B cell (primary cell): ENCODE results near the gene MYCBPAP. TPM values are rescaled to one million over a fixed set of nuclear protein-coding genes. Genes with fewer than 3 reads are reported as not detected.

ENCODE experiments used
- ATAC-seq: fragments of 200-7000 bp; cut with Tn5 transposase; one replicate; pipeline ENCODE4 v1.10.0; 2021; ENCODE audit warnings: low read depth, mild to moderate bottlenecking, moderate number of reproducible peaks, moderate library complexity
- CTCF ChIA-PET: fragments of 350-600 bp; sonication (Branson Sonifier 250); formaldehyde crosslinking; loops from one replicate; lab custom pipeline; 2021; ENCODE audit warnings: antibody characterized with exemption, inconsistent platforms; lab: Charles Lee
- POLR2A ChIA-PET: fragments of 350-600 bp; sonication (Branson Sonifier 250); formaldehyde crosslinking; loops from one replicate; lab custom pipeline; 2021; ENCODE audit warnings: antibody characterized with exemption; lab: Charles Lee
- DNase-seq: peaks from one replicate; pipeline ENCODE4 v3.0.0; 2013
- H2AFZ ChIP-seq: 2 replicates; pipeline ENCODE4 v1.6.1; 2012; ENCODE audit warnings: mild to moderate bottlenecking, low read depth, low read length; ENCODE audit not compliant: insufficient read depth, poor library complexity, severe bottlenecking
- H3K27ac ChIP-seq, 2 donors: 1 replicate in 1 of 2; 2 replicates in 1 of 2; pipeline ENCODE4 v1.5.1; 2012 to 2013; ENCODE audit warnings: low read length in 2 of 2, mild to moderate bottlenecking in 2 of 2, moderate library complexity in 1 of 2
- H3K27me3 ChIP-seq, 4 experiments: fragments of 200-600 bp in 1 of 4; sonication (generic) in 1 of 4; replicated peaks in 1 of 4; 1 replicate in 2 of 4; 2 replicates in 2 of 4; pipeline versions ENCODE4 v1.6.1 to v1.7.0; 2013 to 2016; ENCODE audit warnings: low read length in 3 of 4, mild to moderate bottlenecking in 2 of 4, mixed read lengths in 1 of 4, moderate library complexity in 1 of 4; ENCODE audit not compliant: insufficient read depth in 4 of 4, control insufficient read depth in 3 of 4; ENCODE audit errors: control extremely low read depth in 1 of 4
- H3K36me3 ChIP-seq, 2 experiments: replicated peaks in 1 of 2; 1 replicate in 1 of 2; 2 replicates in 1 of 2; pipeline versions ENCODE4 v1.6.1 to v1.7.1; 2013; ENCODE audit warnings: low read length in 1 of 2; ENCODE audit not compliant: insufficient read depth in 2 of 2, control insufficient read depth in 1 of 2; ENCODE audit errors: control extremely low read depth in 1 of 2, extremely low read depth in 1 of 2
- H3K4me1 ChIP-seq, 2 donors: fragments of 200-600 bp in 1 of 2; sonication (generic) in 1 of 2; 1 replicate in 1 of 2; 2 replicates in 1 of 2; pipeline versions ENCODE4 v1.5.1 to v1.6.1; 2013 to 2017; ENCODE audit warnings: low read length in 2 of 2; ENCODE audit not compliant: control insufficient read depth in 2 of 2, insufficient read depth in 2 of 2
- H3K4me2 ChIP-seq: replicated peaks from 2 replicates; pipeline ENCODE3; 2012; ENCODE audit warnings: mild to moderate bottlenecking, low read depth, low read length; ENCODE audit not compliant: poor library complexity, severe bottlenecking
- H3K4me3 ChIP-seq, 5 experiments: fragments of 200-600 bp in 1 of 5; sonication (generic) in 1 of 5; 1 replicate in 3 of 5; 2 replicates in 2 of 5; pipeline versions ENCODE4 v1.5.1 to v1.7.0; 2011 to 2016; ENCODE audit warnings: low read length in 4 of 5, mild to moderate bottlenecking in 4 of 5, low read depth in 2 of 5, control low read depth in 1 of 5, moderate library complexity in 1 of 5; ENCODE audit not compliant: insufficient read depth in 1 of 5; ENCODE audit errors: control extremely low read depth in 1 of 5, extremely low read depth in 1 of 5
- H3K79me2 ChIP-seq: fragments of 200-600 bp; sonication (generic); one replicate; pipeline ENCODE4 v1.6.0; 2016; ENCODE audit warnings: low read length; ENCODE audit not compliant: control insufficient read depth, insufficient read depth
- H3K9ac ChIP-seq: fragments of 200-600 bp; sonication (generic); 2 replicates; pipeline ENCODE4 v1.6.1; 2017; ENCODE audit warnings: mild to moderate bottlenecking, low read length, moderate library complexity
- H3K9me3 ChIP-seq, 3 donors: one replicate each; pipeline versions ENCODE4 v1.6.1 to v1.7.1; 2013; ENCODE audit warnings: low read length in 2 of 3; ENCODE audit not compliant: control insufficient read depth in 2 of 3, insufficient read depth in 1 of 3; ENCODE audit errors: control extremely low read depth in 1 of 3
- H4K20me1 ChIP-seq: 2 replicates; pipeline ENCODE4 v1.6.0; 2012; ENCODE audit warnings: mild to moderate bottlenecking, low read length; ENCODE audit not compliant: insufficient read depth, control insufficient read depth, poor library complexity, severe bottlenecking
- H3K27ac Mint-ChIP-seq: one replicate; pipeline ENCODE4 v1.8.0; 2021; ENCODE audit warnings: mixed read lengths
- H3K27me3 Mint-ChIP-seq: one replicate; pipeline ENCODE4 v1.8.0; 2021; ENCODE audit warnings: mixed read lengths
- H3K4me1 Mint-ChIP-seq: one replicate; pipeline ENCODE4 v1.8.0; 2021; ENCODE audit warnings: mixed read lengths
- H3K4me3 Mint-ChIP-seq: one replicate; pipeline ENCODE4 v1.8.0; 2021; ENCODE audit warnings: mixed read lengths
- H3K9me3 Mint-ChIP-seq: one replicate; pipeline ENCODE4 v1.8.0; 2022; ENCODE audit warnings: mixed read lengths; ENCODE audit not compliant: insufficient read depth
- EZH2 ChIP-seq: IDR thresholded peaks from 2 replicates; pipeline ENCODE4 v1.6.1; 2012; ENCODE audit warnings: borderline replicate concordance, low read depth, mild to moderate bottlenecking, moderate library complexity, low read length; ENCODE audit not compliant: insufficient read depth, poor library complexity, severe bottlenecking
- WGBS: methylation state at CpG from one replicate; pipeline ENCODE4 v1.1.5; 2013; ENCODE audit warnings: missing lambda C conversion rate; ENCODE audit not compliant: insufficient coverage; 5-methylcytosine and 5-hydroxymethylcytosine counted together
- intact Hi-C: fragments of 100-400 bp; cut with micrococcal nuclease; formaldehyde crosslinking; loops from one replicate; pipeline ENCODE4 v1.10.0; 2022
- polyA plus RNA-seq: library from polyadenylated mRNA; depleted of rRNA; stranded (reverse); fragments of >200 nt; gene quantifications from 2 replicates; pipeline ENCODE4 v1.2.3, GENCODE V29; 2012
- total RNA-seq, 2 donors: library from RNA; stranded (reverse); fragments of 120-200 nt in 1 of 2; gene quantifications; 1 replicate in 1 of 2; 2 replicates in 1 of 2; pipeline versions ENCODE4 v1.2.3 to v1.2.4, GENCODE V29; 2013 to 2022
- TF ChIP-seq, protein P1 (sequence below): fragments of 200-600 bp; IDR thresholded peaks from one replicate; pipeline ENCODE4 v1.8.0; 2022; ENCODE audit warnings: antibody characterized with exemption, mild to moderate bottlenecking

The MYCBPAP gene
- total and polyA plus RNA-seq, 2 donors (not counting 1 experiment from before 2014, with no cell fraction given) = 1.9 to 5.1 TPM

DNA sequence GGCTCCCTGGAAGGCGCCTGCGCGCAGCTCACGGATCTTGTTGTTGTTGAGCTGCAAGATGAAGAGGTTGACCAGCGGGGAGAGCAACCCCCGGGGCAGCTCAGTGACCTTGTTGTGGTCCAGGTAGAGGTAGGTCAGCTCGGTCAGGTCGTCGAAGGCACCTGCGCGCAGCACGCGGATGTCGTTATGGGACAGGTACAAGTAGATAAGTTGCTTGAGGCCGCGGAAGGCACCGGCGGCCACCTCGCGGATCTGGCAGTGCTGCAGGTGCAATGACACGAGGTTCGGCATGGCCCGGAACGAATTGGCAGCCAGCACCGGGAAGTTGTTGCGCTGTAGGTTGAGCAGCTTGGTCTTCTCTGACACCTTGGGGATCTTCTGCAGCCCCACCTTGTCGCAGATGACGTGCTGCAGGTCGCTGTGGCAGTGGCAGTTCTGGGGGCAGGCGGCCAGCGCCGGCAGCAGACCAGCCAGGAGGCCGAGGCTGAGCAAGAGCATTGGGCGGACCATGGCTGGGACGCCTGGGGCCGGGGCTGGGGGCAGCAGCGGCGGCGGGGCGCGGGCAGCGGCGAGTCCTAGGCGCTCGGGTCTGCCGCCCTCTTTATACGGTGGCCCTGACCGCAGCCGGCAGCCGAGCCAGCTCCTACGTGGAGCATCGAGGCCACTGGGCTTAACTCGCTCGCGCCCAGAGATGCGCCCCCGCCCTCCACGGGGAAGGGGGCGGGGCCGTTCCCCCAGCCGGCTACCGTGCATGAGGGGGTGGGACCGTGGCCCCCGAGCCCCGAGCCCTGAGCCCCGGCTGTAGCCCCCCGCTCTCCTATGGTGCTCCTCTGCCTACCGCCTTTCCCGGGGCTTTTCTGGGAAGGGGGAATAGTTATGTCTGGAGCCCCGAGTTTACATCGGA is 39.7 kb upstream of the MYCBPAP start, which contains the start of gene CHAD:
TSS of gene CHAD (minus strand) at position 577 of the 904 bp plus-strand sequence. CDS start at position 510, 67 bp downstream.
- H3K4me2 ChIP-seq = peak within 1 kb of the TSS; percentile 74
- intact Hi-C loops = no loop called here
- peaks cover 0 to 2% of the 10 kb centered on the region in 2 experiments for H3K36me3 ChIP-seq
- TF ChIP-seq EZH2 = no peak
- TF ChIP-seq, protein P1, sequence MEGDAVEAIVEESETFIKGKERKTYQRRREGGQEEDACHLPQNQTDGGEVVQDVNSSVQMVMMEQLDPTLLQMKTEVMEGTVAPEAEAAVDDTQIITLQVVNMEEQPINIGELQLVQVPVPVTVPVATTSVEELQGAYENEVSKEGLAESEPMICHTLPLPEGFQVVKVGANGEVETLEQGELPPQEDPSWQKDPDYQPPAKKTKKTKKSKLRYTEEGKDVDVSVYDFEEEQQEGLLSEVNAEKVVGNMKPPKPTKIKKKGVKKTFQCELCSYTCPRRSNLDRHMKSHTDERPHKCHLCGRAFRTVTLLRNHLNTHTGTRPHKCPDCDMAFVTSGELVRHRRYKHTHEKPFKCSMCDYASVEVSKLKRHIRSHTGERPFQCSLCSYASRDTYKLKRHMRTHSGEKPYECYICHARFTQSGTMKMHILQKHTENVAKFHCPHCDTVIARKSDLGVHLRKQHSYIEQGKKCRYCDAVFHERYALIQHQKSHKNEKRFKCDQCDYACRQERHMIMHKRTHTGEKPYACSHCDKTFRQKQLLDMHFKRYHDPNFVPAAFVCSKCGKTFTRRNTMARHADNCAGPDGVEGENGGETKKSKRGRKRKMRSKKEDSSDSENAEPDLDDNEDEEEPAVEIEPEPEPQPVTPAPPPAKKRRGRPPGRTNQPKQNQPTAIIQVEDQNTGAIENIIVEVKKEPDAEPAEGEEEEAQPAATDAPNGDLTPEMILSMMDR = no peak
- peaks cover 14 to 43% of the 10 kb centered on the region in 2 donors for H3K4me1 ChIP-seq
- H3K9me3 ChIP-seq = peaks cover 0 to 23% (median 0%) of the 10 kb centered on the region in 3 donors
- H4K20me1 ChIP-seq = no peaks in the 10 kb centered on the region
- H2AFZ ChIP-seq = no peak within 1 kb of the TSS
- peaks cover 0 to 29% (median 10%) of the 10 kb centered on the region in 4 experiments for H3K27me3 ChIP-seq
- peak within 1 kb of the TSS in 4 of 5 experiments; percentile 23 to 59 (median 38) for H3K4me3 ChIP-seq
- WGBS = 35% methylated on average over 69 of the region's 71 CpGs
- ChIA-PET CTCF (interaction anchor here (0.7 to 3.2 kb wide), 4 partner anchors 10 to 71 kb away, joined by 3 to 13 read pairs (median 3); partner anchors contain the start of genes LRRC59 and RSAD1), POLR2A (interaction anchor here (1.2 kb wide), 1 partner anchor 10 kb away, joined by 3 read pairs; the partner anchor contains the start of gene RSAD1)
- H3K79me2 ChIP-seq = no peaks in the 10 kb centered on the region
- Mint-ChIP-seq H3K4me3 (peak within 1 kb of the TSS; percentile 77), H3K4me1 (peaks cover 45% of the 10 kb centered on the region), H3K9me3 (no peaks in the 10 kb centered on the region), H3K27me3 (peaks cover 5% of the 10 kb centered on the region), H3K27ac (peak within 1 kb of the TSS; percentile 50)
- ATAC-seq (peak; percentile 56), DNase-seq (peak; percentile 37)
- no peak within 1 kb of the TSS for H3K27ac ChIP-seq
- peak within 1 kb of the TSS; percentile 49 for H3K9ac ChIP-seq
